Astrocyte of the hippocampus (primary cell): Measurements from ENCODE around the gene HOXD8.

Source experiments
- DNase-seq: peaks from one replicate; pipeline ENCODE4 v3.0.0; 2011; ENCODE audit warnings: low read depth, low spot score

Gene HOXD8

GRCh38 chr2:176146645-176147044 is 17.1 kb downstream of the HOXD8 start:
- no peak for DNase-seq

DNA sequence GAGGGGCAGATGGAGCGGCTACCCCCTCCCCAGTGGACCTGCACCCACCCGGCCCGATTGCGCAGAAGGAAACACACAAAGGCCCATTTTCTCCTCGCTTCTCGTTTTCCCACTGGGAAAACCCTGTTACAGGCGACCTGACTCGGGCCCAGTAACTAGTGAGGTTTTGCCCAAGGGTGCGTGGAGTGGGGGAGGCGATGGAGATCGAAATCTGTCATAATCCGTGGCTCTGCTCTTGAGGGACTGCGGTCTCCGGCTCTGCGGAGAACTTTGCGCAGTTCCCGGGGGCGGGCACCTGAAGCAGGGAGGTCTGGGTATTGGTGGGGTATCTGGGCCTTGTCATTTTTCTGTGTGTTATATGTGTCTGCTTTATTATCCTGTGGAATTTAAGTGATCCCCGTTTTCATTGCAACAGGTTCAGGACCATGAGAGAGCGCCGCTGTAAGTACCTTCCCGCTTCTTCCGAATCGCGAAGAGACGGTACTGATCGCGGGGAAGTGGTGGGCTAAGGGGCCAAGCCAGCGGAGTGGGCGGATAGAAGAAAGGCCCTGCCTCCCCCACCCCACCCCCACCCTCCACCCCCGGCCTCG is 17.8 kb downstream of the HOXD8 start:
- no peak for DNase-seq

- DNase-seq: no peak
These were observed 18.4 kb downstream of the HOXD8 start for GRCh38 chr2:176147800-176148496.

DNA sequence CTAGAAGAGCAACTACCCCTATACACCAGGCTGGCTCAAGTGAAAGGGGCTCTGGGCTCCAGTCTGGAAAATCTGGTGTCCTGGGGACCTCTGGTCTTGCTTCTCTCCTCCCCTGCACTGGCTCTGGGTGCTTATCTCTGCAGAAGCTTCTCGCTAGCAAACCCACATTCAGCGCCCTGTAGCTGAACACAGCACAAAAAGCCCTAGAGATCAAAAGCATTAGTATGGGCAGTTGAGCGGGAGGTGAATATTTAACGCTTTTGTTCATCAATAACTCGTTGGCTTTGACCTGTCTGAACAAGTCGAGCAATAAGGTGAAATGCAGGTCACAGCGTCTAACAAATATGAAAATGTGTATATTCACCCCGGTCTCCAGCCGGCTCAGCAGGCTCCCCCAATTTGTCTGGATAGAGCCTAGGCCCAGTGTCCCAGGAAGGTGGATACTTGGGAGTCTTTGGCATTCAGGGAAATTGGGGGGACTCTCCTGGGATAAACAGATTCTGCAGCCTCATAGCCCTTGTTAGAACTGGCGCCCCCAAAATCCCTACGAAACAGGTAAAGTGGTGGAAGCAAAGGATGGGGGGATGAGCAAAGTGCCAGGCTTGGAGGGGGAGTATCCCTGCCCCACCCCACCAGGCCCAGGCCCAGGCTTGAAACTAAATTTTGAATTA is 19.4 kb downstream of the HOXD8 start:
- no peak for DNase-seq

- no peak for DNase-seq
These were observed 20.0 kb downstream of the HOXD8 start for GRCh38 chr2:176149481-176149938.

DNA sequence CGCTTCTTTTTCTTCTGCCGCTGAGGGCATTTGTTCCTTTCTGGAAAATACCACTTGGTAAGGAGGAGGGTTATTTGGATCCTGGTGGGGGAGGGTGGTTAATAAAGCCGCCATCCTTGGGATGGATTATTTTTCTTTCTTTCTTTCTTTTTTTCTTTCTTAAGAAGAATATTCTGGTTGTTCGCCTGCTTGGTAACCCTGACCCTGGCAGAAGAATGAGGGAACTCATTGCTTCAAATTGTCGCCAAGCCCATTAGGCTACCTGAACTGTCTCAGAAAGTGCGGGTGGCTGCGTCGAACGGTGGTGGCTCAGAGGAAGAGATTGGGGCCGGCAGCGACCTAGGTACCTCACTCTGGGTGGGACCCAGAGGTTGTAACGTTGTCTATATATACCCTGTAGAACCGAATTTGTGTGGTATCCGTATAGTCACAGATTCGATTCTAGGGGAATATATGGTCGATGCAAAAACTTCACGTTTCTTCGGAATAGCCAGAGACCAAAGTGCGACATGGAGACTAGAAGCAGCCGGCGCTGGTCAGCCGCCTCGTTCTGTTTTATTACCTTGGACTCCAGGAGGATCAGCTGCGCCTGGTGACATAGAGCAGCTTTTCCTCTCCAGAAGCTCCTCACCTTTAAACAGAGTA is 20.6 kb downstream of the HOXD8 start:
- DNase-seq: no peak

GRCh38 chr2:176150584-176151441 is 21.3 kb downstream of the HOXD8 start:
- no peak for DNase-seq

DNA sequence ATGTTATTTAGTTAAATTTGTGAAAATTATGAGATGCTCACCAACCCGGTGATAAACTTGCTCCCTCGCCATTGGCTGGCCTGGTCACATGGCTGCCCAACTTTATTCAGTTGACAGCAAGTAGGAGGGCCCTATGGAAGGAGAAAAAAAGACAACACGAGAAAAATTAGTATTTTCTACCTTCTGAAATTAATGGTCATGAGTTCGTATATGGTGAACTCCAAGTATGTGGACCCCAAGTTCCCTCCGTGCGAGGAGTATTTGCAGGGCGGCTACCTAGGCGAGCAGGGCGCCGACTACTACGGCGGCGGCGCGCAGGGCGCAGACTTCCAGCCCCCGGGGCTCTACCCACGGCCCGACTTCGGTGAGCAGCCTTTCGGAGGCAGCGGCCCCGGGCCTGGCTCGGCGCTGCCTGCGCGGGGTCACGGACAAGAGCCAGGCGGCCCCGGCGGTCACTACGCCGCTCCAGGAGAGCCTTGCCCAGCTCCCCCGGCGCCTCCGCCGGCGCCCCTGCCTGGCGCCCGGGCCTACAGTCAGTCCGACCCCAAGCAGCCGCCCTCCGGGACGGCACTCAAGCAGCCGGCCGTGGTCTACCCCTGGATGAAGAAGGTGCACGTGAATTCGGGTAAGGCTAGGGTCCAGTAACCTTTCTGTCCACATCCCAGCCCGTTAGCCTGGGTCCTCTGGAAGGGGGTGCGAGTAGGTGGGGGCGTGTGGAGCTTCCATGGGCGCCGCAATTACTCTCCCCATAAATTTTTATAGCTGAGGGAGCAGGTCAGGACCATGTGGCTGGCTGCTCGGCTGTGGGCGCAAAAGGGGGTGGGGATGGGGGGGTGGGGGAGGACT is 22.2 kb downstream of the HOXD8 start, which contains the start of gene HOXD4:
HOXD4 (plus strand) TSS at position 109 of the 846 bp plus-strand sequence; CDS start at position 193, 84 bp downstream.
- no peak for DNase-seq

GRCh38 chr2:176152350-176153181 is 23.1 kb downstream of the HOXD8 start:
- no peak for DNase-seq

DNA sequence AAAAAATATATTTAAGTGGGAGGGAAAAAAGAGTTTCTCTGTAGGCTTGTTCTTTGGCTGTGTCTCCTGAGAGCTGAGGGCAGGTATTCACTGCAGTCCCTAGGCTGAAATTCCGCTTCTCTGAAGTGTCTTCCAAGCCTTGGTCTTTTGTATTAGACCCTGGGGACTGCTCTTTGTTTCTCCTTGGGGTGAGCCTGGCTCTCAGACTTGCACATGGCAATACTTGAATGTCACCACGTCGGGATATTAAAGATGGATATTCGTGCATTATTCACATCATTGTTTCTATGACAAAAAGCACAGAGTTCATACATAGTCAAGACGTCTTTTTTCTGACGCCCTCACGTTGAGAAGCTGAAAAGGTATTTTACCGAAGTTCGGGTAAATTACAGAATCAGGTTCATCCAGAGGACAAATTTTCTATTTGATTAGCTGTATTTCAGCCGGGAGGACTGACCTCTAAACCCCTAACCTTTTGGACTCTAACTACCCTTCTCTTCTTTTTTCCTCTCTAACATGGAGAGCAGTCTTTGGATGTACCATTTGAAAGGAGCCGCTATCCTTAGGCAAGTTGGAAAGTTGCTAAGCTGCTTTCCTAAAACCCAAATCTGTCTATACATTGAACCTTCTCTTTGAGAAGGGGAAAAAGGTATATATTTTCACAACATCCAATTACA is 25.2 kb downstream of the HOXD8 start:
- DNase-seq: no peak

- DNase-seq: no peak
These were observed 26.0 kb downstream of the HOXD8 start for GRCh38 chr2:176155356-176156044.

DNA sequence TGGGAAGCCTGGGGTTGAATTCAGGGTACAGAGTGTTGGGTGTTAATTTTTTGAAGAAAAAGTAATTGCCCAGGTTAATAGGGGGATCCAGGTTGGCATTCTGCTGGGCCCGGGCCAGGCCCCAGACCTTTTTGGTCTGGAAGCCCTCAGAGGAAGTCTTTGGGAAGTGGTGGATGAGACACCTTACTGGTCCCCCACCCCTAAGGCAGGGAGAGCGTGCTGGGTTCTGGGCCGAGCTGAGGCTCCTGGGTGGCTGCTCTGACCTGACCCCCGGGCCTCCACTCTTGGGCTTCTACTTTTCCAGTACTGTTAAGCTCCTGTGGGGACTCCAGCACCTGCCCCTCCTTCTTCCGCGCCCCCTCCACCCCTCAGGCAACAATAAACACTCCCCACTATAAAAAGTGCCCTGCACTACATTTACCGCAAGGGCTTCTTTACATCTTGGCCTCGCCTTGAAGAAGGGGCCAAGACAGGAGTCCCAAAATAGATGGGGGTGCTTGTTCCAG is 26.8 kb downstream of the HOXD8 start:
- no peak for DNase-seq

DNA sequence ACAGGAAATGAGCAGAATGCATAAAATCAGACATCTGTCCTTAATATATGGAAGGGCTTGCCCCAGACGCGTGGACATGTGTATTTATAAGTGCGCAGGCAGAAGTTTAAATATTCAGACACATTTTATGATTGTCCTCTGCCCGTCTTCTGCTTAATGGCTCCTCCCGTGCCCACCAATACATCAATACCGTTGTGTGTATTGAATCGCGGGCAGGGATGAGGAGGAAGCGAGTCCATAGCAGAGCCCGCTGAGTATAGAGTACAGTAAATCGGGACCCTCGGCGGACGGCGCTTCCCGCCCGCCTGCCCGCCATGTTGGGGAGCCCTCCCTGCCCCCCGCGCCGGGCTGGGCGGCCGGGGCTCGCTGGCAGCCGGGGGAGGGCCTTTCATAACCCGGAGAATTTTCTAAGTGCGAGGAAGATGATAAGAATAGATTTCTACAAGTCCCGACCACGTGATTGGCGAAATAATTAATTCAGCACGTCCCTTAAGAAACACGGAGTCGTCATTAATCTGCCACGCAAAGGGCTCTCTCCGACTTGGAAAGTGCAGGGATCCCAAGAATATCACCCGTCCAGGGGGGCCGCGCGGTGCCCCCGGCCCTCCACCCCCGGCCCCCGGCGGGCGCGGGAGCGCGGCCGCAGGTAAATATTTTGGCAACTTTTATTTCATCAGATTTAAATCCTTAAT is 27.4 kb downstream of the HOXD8 start, which contains the start of gene HOXD3:
HOXD3 (plus strand) TSS at position 501 of the 692 bp plus-strand sequence. CDS start 11,808 bp downstream, outside the sequence.
- no peak for DNase-seq

DNA sequence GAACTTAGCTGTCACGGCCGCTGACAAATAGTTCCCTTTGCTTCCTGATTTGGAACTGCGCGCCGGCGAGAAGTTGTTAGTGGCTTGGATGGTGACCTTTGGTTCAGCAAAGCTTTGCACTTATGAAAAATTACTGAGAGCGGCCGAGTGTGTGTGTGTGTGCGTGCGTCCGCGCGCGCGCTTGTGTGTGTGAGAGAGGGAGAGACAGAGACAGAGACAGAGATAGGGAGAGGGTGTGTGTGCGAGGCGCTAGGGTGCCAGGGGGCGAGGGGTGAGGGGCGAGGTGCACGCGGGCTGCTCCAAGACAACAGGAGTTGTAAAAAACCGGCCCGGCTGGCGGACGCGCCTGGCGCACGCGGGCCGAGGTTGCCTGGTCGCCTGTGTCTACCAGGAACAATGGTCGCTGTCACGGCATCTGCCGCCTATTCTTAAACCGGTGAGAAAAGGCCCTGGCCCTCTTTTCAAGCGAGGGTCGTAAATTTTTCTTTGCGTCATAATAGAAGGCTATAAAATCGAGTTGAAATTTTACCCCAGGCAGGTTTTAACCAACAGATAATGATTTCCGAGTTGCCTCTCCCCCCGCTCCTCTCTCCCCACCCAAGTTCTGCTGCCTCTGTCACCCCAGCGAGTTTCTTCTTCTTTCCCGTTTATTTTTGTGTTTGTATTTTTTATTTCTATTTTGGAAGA is 28.1 kb downstream of the HOXD8 start:
- no peak for DNase-seq

DNA sequence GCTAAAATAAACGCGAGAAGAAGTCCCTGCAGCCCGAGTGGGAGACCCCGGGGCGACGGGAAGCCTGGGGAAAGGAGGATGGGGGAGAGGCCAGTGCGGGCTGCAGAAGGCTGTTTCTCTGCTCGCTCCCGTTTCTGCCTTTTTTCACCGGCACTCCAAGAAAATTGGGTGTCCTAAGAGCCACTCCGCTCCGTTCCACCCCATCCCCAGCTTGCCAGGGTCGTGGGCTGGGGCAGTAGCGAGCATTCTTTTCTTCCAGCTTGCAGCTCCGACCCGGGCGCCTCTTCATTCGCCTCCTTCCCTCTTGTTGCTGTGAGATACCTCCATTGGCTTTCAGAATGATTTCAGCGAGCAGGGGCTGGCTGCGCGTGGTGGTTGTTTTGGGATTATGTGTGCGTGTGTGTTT is 28.7 kb downstream of the HOXD8 start:
- no peak for DNase-seq

DNA sequence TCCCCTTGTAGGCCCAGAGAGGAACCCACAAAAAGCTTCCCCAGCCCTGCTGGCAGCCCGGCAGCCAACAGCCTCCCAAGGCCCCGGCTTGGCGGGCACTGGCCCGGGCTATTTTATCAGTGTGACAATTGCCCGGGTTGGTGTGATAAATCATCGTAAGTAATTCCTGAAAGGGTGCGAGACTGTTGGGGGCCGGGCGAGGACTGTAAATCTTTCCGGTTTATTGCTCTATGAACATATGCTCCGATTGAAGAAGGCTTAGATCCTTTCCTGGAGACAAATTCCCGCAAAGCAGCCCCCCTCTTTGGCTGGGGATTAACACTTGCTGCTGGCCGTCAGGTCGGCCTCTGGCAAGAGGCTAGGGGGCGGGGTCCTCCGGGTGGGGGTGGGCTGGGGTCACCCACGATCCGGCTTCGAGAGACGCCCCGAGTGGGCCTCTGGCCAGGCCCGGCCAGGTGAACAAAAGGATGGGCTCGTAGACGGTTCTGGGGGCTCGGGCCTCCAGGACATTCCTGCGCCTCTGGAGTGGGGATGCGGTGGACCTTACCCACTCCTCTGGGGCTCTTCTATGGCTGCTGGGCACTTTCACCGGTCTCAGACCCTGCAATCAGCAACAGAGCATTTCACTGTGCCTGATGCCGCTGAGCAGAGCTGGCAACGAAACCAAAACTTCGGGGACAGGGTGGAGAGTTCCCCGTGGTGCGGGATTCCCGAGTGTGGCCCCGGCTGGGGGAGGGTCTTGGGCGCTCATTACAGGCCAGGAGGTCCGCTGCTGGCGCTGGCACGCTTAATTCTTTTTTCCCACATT is 29.6 kb downstream of the HOXD8 start:
- DNase-seq: no peak
